ENCODE results near the gene FBXL16.

DNA sequence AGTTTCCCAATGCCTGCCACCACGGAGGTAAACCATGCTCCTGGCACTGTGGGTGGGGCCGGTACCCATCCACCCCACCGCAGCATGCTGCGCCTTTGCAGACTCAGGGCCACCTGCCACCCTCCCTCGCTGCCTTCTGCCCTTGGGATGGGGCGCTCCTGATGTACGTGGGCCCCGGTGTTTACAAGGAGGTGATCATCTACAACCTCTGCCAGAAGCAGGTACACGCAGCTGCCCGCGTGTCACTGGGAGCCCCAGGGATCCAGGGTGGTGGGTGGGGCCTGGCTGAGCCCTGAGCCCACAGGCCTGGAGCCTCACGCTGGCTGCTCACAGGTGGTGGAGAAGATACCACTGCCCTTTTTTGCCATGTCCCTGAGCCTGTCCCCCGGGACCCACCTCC, 39.0 kb downstream of the FBXL16 start:
- TF ChIP-seq, protein P1, sequence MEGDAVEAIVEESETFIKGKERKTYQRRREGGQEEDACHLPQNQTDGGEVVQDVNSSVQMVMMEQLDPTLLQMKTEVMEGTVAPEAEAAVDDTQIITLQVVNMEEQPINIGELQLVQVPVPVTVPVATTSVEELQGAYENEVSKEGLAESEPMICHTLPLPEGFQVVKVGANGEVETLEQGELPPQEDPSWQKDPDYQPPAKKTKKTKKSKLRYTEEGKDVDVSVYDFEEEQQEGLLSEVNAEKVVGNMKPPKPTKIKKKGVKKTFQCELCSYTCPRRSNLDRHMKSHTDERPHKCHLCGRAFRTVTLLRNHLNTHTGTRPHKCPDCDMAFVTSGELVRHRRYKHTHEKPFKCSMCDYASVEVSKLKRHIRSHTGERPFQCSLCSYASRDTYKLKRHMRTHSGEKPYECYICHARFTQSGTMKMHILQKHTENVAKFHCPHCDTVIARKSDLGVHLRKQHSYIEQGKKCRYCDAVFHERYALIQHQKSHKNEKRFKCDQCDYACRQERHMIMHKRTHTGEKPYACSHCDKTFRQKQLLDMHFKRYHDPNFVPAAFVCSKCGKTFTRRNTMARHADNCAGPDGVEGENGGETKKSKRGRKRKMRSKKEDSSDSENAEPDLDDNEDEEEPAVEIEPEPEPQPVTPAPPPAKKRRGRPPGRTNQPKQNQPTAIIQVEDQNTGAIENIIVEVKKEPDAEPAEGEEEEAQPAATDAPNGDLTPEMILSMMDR (IDR thresholded peaks at IDR 0.05; ENCODE audit: insufficient read depth, low read length), result no peak
- no peak for TF ChIP-seq POLR2AphosphoS5 (IDR thresholded peaks at IDR 0.05; ENCODE audit: low read depth)
- TF ChIP-seq, protein P2, sequence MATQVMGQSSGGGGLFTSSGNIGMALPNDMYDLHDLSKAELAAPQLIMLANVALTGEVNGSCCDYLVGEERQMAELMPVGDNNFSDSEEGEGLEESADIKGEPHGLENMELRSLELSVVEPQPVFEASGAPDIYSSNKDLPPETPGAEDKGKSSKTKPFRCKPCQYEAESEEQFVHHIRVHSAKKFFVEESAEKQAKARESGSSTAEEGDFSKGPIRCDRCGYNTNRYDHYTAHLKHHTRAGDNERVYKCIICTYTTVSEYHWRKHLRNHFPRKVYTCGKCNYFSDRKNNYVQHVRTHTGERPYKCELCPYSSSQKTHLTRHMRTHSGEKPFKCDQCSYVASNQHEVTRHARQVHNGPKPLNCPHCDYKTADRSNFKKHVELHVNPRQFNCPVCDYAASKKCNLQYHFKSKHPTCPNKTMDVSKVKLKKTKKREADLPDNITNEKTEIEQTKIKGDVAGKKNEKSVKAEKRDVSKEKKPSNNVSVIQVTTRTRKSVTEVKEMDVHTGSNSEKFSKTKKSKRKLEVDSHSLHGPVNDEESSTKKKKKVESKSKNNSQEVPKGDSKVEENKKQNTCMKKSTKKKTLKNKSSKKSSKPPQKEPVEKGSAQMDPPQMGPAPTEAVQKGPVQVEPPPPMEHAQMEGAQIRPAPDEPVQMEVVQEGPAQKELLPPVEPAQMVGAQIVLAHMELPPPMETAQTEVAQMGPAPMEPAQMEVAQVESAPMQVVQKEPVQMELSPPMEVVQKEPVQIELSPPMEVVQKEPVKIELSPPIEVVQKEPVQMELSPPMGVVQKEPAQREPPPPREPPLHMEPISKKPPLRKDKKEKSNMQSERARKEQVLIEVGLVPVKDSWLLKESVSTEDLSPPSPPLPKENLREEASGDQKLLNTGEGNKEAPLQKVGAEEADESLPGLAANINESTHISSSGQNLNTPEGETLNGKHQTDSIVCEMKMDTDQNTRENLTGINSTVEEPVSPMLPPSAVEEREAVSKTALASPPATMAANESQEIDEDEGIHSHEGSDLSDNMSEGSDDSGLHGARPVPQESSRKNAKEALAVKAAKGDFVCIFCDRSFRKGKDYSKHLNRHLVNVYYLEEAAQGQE (IDR thresholded peaks at IDR 0.05; ENCODE audit: insufficient replicate concordance, low read depth), result no peak
- no peak for TF ChIP-seq GABPA (IDR thresholded peaks at IDR 0.05; ENCODE audit: low read depth)

Data from HL-60 (cell line).